GM10248 (cell line): ENCODE measurements around the gene UBE4A.

ENCODE experiments used
- CTCF ChIA-PET: fragments of 300-600 bp; sonication (Branson Sonifier 250); formaldehyde crosslinking; extraction: SDS; loops from one replicate; lab custom pipeline; 2021; ENCODE audit warnings: antibody characterized with exemption; lab: Yijun Ruan, JAX
- POLR2A ChIA-PET: fragments of 350-650 bp; sonication (Branson Sonifier 250); formaldehyde crosslinking; extraction: SDS; loops from one replicate; lab custom pipeline; 2020; ENCODE audit warnings: antibody characterized with exemption; lab: Yijun Ruan, JAX
- DNase-seq: peaks from one replicate; pipeline ENCODE4 v3.0.0; 2012; ENCODE audit errors: extremely low spot score
- TF ChIP-seq, protein P1 (sequence below): IDR thresholded peaks from 2 replicates; pipeline ENCODE4 v1.5.1; 2012; ENCODE audit warnings: mild to moderate bottlenecking, low read depth; ENCODE audit errors: extremely low read depth, missing control alignments, control extremely low read depth

Gene UBE4A

DNA sequence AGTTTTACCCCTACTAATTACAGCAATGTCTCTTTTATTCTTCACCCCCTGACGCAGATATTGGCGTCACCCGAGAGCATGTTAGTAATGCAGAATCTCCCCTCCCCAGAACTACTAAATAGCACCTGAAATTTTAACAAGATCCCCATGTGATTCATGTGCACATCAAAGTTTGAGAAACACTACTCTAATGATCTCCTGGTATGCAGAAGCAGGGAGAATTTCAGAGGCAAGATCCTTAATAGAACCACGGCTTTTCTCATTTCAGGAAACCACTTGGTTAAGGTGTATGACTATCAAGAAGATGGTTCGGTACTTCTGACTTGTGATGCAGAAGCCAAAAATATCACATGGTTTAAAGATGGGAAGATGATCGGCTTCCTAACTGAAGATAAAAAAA, 9.9 kb upstream of the UBE4A start:
- CTCF ChIA-PET: interaction anchor here (1.7 kb wide), 1 partner anchor 151 kb away, joined by 5 read pairs; no protein-coding TSS in a partner anchor
- TF ChIP-seq, protein P1, sequence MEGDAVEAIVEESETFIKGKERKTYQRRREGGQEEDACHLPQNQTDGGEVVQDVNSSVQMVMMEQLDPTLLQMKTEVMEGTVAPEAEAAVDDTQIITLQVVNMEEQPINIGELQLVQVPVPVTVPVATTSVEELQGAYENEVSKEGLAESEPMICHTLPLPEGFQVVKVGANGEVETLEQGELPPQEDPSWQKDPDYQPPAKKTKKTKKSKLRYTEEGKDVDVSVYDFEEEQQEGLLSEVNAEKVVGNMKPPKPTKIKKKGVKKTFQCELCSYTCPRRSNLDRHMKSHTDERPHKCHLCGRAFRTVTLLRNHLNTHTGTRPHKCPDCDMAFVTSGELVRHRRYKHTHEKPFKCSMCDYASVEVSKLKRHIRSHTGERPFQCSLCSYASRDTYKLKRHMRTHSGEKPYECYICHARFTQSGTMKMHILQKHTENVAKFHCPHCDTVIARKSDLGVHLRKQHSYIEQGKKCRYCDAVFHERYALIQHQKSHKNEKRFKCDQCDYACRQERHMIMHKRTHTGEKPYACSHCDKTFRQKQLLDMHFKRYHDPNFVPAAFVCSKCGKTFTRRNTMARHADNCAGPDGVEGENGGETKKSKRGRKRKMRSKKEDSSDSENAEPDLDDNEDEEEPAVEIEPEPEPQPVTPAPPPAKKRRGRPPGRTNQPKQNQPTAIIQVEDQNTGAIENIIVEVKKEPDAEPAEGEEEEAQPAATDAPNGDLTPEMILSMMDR: no peak
- no peak for DNase-seq
- POLR2A ChIA-PET: no interaction called here

DNA sequence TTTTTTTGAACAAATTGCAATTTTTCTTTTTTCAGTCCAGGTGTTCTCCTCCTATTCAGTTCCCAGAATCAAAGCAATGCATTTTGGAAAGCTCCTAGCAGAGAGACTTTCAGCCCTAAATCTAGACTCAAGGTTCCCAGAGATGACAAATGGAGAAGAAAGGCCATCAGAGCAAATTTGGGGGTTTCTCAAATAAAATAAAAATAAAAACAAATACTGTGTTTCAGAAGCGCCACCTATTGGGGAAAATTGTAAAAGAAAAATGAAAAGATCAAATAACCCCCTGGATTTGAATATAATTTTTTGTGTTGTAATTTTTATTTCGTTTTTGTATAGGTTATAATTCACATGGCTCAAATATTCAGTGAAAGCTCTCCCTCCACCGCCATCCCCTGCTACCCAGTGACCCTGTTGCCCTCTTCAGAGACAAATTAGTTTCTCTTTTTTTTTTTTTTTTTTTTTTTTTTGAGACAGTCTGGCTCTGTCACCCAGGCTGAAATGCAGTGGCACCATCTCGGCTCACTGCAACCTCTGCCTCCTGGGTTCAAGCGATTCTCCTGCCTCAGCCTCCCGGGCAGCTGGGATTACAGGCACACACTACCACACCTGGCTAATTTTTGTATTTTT, 6.2 kb upstream of the UBE4A start:
- TF ChIP-seq, protein P1: peak; percentile 14
- DNase-seq: peak; percentile 33
- ChIA-PET CTCF (interaction anchor here (1.1 to 2.1 kb wide), 9 partner anchors 9 to 216 kb away, joined by 3 to 7 read pairs (median 4); partner anchors contain the start of genes CD3D and MPZL3), POLR2A (no interaction called here)

DNA sequence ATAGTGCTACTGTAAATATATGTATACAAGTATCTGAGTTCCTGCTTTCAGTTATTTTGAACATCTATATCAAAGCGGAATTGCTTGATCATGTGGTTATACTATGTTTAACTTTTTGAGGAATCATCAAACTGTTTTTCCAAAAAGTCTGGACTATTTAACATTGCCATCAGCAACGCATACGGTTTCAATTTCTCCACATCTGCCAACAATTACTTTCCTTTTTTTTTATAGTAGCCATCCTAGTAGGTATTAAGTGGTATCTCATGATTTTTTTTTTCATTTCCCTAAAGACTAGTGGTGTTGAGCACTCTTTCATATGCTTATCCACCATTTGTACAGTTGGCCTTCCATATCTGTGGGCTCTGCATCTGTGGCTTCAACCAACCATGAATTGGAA, 1.3 kb upstream of the UBE4A start:
- no peak for DNase-seq
- TF ChIP-seq, protein P1: no peak
- POLR2A ChIA-PET: no interaction called here
- CTCF ChIA-PET: no interaction called here

DNA sequence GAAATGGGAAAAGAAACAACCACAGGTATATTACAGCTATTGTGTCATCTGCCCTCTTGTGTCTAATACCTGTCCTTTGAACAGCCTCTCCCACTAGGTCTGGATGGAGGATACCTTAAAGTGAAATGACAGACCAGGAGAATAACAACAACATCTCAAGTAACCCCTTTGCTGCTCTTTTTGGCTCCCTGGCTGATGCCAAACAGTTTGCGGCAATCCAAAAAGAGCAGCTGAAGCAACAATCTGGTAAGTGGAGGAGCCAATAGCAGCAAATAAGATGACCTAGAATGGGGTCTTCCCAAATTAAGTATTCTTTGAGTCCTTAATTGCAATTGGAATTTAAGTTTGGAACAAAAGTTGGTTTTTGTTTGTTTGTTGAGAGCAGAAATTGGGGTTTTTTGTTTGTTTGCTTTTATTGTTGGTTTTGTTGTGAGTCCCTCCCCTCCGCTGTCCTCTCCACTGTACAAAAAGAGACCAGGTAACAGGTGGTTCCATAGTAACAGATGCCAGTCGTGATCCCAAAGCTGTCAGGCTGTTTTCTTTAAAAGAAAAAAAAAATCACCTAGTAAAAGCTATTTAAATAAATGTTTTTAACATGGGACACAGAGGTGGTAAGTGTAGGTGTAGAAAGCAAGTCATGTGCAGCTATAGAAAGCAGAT, 5.7 kb downstream of the UBE4A start:
- TF ChIP-seq, protein P1: no peak
- ChIA-PET POLR2A (interaction anchor here (1.5 kb wide), 1 partner anchor 73 kb away, joined by 20 read pairs; no protein-coding TSS in a partner anchor), CTCF (interaction anchor here (0.9 to 8.3 kb wide), 6 partner anchors 13 to 193 kb away, joined by 3 to 44 read pairs (median 6); no protein-coding TSS in a partner anchor)
- DNase-seq: no peak

GRCh38 chr11:118366287-118366686, 6.9 kb downstream of the UBE4A start:
- POLR2A ChIA-PET: no interaction called here
- CTCF ChIA-PET: interaction anchor here (0.6 to 8.3 kb wide), 8 partner anchors 11 to 1955 kb away, joined by 3 to 44 read pairs (median 4); no protein-coding TSS in a partner anchor
- TF ChIP-seq, protein P1: no peak
- no peak for DNase-seq

GRCh38 chr11:118370774-118371173, 11.4 kb downstream of the UBE4A start:
- no peak for DNase-seq
- TF ChIP-seq, protein P1: no peak
- ChIA-PET CTCF (no interaction called here), POLR2A (no interaction called here)
